Body of pancreas (tissue), 4 donors: ENCODE results near the gene TRPV6. TPM values are rescaled to one million over a fixed set of nuclear protein-coding genes. Genes with fewer than 3 reads are reported as not detected.

Experiments
- ATAC-seq: fragments of 150-250 bp; one replicate; pipeline ENCODE4 v1.9.1; 2016
- DNase-seq, 4 donors: peaks; one replicate each; pipeline ENCODE4 v3.0.0-alpha.2; 2019
- H3K27ac ChIP-seq, 4 donors: fragments of 200-600 bp; sonication (generic); 1 replicate in 3 of 4; 2 replicates in 1 of 4; pipeline versions ENCODE4 v1.5.1 to v1.6.1; 2016 to 2019; ENCODE audit warnings: mild to moderate bottlenecking in 1 of 4, mixed read lengths in 1 of 4, moderate library complexity in 1 of 4
- H3K27me3 ChIP-seq, 2 donors: fragments of 200-600 bp; sonication (generic); one replicate each; pipeline ENCODE4 v1.6.0; 2016; ENCODE audit warnings: mild to moderate bottlenecking in 1 of 2
- H3K36me3 ChIP-seq, 2 donors: fragments of 200-600 bp; sonication (generic); replicated peaks in 1 of 2; 2 replicates each; pipeline ENCODE4 v1.5.1; 2016; ENCODE audit warnings: low read depth in 2 of 2; ENCODE audit not compliant: insufficient read depth in 1 of 2
- H3K4me1 ChIP-seq: fragments of 200-600 bp; sonication (generic); one replicate; pipeline ENCODE4 v1.6.0; 2016
- H3K4me3 ChIP-seq, 2 donors: fragments of 200-600 bp; sonication (generic); 1 replicate in 1 of 2; 2 replicates in 1 of 2; pipeline ENCODE4 v1.5.1; 2016 to 2019
- H3K9me3 ChIP-seq, 3 donors: fragments of 200-600 bp; sonication (generic); 1 replicate in 2 of 3; 2 replicates in 1 of 3; pipeline ENCODE4 v1.5.1; 2016
- POLR2A ChIP-seq, 3 donors: fragments of 450-650 bp; IDR thresholded peaks; one replicate each; pipeline ENCODE4 v1.6.1; 2016; ENCODE audit warnings: antibody characterized with exemption in 3 of 3, mild to moderate bottlenecking in 2 of 3
- WGBS, 2 donors: methylation state at CpG; one replicate each; pipeline ENCODE4 v1.1.5; 2017; 5-methylcytosine and 5-hydroxymethylcytosine counted together
- intact Hi-C: fragments of 100-400 bp; cut with DNase I; formaldehyde crosslinking; loops from one replicate; pipeline ENCODE4 v1.15.1; 2023
- total RNA-seq, 2 donors: library from RNA; depleted of rRNA; stranded (reverse); fragments of >200 nt; gene quantifications; one replicate each; pipeline ENCODE4 v1.1.0, GENCODE V29; 2016
- TF ChIP-seq, protein P1 (sequence below), 7 experiments: fragments of 450-650 bp in 4 of 7; fragments of 200-600 bp in 3 of 7; sonication (generic) in 3 of 7; IDR thresholded peaks; one replicate each; pipeline ENCODE4 v1.5.1; 2016 to 2019; ENCODE audit warnings: antibody characterized with exemption in 7 of 7

Gene TRPV6
- total RNA-seq, 2 donors from 2014 or later, result 61.7 to 110 TPM

GRCh38 chr7:142874409-142874808, 11.1 kb downstream of the TRPV6 start:
- Histone ChIP-seq H3K36me3 (peaks cover 0 to 2% of the 10 kb centered on the region in 2 donors), H3K27ac (no peak overlapping the region), H3K9me3 (no peaks in the 10 kb centered on the region), H3K4me1 (peaks cover 4% of the 10 kb centered on the region), H3K27me3 (no peaks in the 10 kb centered on the region), H3K4me3 (no peak overlapping the region)
- DNase-seq (no peak), ATAC-seq (no peak)
- WGBS, 2 donors, result 69 to 72% methylated on average over 7 of the region's 7 CpGs
- intact Hi-C loops, result loop anchor here (10.0 kb wide), 1 partner anchor 120 kb away; no protein-coding TSS in a partner anchor
- TF ChIP-seq, protein P1, sequence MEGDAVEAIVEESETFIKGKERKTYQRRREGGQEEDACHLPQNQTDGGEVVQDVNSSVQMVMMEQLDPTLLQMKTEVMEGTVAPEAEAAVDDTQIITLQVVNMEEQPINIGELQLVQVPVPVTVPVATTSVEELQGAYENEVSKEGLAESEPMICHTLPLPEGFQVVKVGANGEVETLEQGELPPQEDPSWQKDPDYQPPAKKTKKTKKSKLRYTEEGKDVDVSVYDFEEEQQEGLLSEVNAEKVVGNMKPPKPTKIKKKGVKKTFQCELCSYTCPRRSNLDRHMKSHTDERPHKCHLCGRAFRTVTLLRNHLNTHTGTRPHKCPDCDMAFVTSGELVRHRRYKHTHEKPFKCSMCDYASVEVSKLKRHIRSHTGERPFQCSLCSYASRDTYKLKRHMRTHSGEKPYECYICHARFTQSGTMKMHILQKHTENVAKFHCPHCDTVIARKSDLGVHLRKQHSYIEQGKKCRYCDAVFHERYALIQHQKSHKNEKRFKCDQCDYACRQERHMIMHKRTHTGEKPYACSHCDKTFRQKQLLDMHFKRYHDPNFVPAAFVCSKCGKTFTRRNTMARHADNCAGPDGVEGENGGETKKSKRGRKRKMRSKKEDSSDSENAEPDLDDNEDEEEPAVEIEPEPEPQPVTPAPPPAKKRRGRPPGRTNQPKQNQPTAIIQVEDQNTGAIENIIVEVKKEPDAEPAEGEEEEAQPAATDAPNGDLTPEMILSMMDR (IDR thresholded peaks at IDR 0.05), result no peak
- TF ChIP-seq POLR2A (IDR thresholded peaks at IDR 0.05), result no peak

- no peak overlapping the region for H3K27ac ChIP-seq
- peaks cover 4% of the 10 kb centered on the region for H3K4me1 ChIP-seq
- WGBS, 2 donors, result 57 to 67% methylated on average over 5 of the region's 5 CpGs
- intact Hi-C loops, result loop anchor here (10.0 kb wide), 1 partner anchor 121 kb away; no protein-coding TSS in a partner anchor
- ATAC-seq (no peak), DNase-seq (no peak)
- H3K27me3 ChIP-seq, result no peaks in the 10 kb centered on the region
- no peak overlapping the region for H3K4me3 ChIP-seq
- TF ChIP-seq POLR2A (IDR thresholded peaks at IDR 0.05), result no peak
- TF ChIP-seq, protein P1 (IDR thresholded peaks at IDR 0.05), result no peak
- H3K36me3 ChIP-seq, result peaks cover 0 to 2% of the 10 kb centered on the region in 2 donors
- H3K9me3 ChIP-seq, result no peaks in the 10 kb centered on the region
These were observed 11.7 kb downstream of the TRPV6 start for GRCh38 chr7:142873871-142874270.

GRCh38 chr7:142873281-142873784, 12.2 kb downstream of the TRPV6 start:
- Histone ChIP-seq H3K27ac (no peak overlapping the region), H3K36me3 (peaks cover 0 to 2% of the 10 kb centered on the region in 2 donors), H3K4me3 (no peak overlapping the region), H3K9me3 (no peaks in the 10 kb centered on the region), H3K4me1 (peaks cover 4% of the 10 kb centered on the region), H3K27me3 (no peaks in the 10 kb centered on the region)
- TF ChIP-seq, protein P1 (IDR thresholded peaks at IDR 0.05), result peak in 6 of 7 experiments; percentile 37 to 57 (median 47)
- TF ChIP-seq POLR2A (IDR thresholded peaks at IDR 0.05), result no peak
- peak; percentile 31 for ATAC-seq
- WGBS, 2 donors, result 77 to 93% methylated on average over 5 to 11 of the region's 11 CpGs
- DNase-seq, result peak in 3 of 4 donors; percentile 44 to 53 (median 49)
- intact Hi-C loops, result loop anchor here (10.0 kb wide), 1 partner anchor 121 kb away; no protein-coding TSS in a partner anchor

DNA sequence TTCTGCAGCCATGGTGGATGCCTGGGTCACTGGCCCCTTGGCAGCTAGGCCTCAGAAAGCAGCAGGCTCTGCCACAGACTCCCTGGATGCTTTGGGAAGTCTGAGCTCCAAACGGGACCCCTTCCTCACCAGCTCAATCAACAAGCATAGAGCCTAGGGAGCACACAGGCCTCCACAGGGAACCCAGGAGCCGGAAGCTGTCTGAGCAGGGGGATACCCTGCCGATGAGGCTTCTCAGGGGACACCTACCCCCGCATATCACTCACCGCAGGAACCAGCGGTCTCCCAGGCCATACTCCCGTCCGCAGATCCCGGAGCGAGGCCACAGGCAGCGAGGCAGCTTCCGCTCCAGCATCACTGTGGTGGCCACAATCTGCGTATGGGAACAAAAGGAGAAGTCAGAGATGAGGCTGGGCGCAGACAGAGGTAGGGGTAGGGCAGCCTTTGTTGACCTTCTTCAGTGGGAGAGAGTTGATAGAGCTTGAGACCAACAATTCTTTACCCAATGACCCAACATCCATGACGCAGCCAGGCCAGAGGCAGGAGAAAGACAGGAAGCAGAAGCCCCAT, 13.4 kb downstream of the TRPV6 start:
- Histone ChIP-seq H3K4me3 (no peak overlapping the region), H3K27me3 (no peaks in the 10 kb centered on the region), H3K9me3 (no peaks in the 10 kb centered on the region), H3K4me1 (no peaks in the 10 kb centered on the region), H3K36me3 (peaks cover 0 to 2% of the 10 kb centered on the region in 2 donors), H3K27ac (no peak overlapping the region)
- 82 to 89% methylated on average over 12 to 15 of the region's 15 CpGs for WGBS, 2 donors
- TF ChIP-seq POLR2A (IDR thresholded peaks at IDR 0.05), result no peak
- TF ChIP-seq, protein P1 (IDR thresholded peaks at IDR 0.05), result no peak
- no peak for ATAC-seq
- intact Hi-C loops, result loop anchor here (10.0 kb wide), 1 partner anchor 123 kb away; no protein-coding TSS in a partner anchor
- no peak for DNase-seq
